ENCODE data around the gene BACH2. TPM values are rescaled to one million over a fixed set of nuclear protein-coding genes. Genes with fewer than 3 reads are reported as not detected.
A peak's percentile ranks its signal among the peaks of the same experiment; 100 is the strongest.

The BACH2 gene
- total RNA-seq, 4 donors from 2014 or later = 8.5 to 20.0 (median 13.3) TPM

- Histone ChIP-seq H3K36me3 (no peaks in the 10 kb centered on the region), H3K27me3 (no peaks in the 10 kb centered on the region), H3K9me3 (no peaks in the 10 kb centered on the region), H3K4me3 (peak overlapping the region; percentile 7), H3K4me1 (peaks cover 37% of the 10 kb centered on the region), H3K27ac (peak overlapping the region; percentile 27)
- 47% methylated on average over 8 of the region's 8 CpGs for WGBS
- TF ChIP-seq CTCF (IDR thresholded peaks at IDR 0.05) = no peak
- no peak for TF ChIP-seq POLR2A (IDR thresholded peaks at IDR 0.05)
- no peak for TF ChIP-seq EP300 (IDR thresholded peaks at IDR 0.05)
- no peak for TF ChIP-seq POLR2AphosphoS5 (IDR thresholded peaks at IDR 0.05)
- no peak for DNase-seq (ENCODE audit: low spot score in 2 of 2)
Observed at GRCh38 chr6:90186637-90187371, 109.8 kb downstream of the BACH2 start.

DNA sequence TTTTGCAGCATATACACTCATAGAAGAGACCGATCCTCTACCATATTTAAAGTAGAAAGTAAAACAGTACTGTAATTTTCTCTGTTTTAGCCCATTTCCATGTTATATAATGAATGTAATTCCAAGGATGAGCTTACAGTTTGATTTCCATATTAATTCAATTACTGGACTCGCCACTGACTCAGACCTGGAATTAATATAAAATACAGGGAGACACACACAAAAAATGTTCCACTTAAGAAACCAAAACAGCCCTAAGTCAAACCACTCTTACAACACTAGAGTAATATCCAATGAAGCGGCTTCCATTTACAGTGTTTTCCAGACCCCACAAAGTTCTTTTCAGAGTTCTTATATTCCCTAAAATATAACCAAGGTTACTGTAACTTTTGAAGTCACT, 110.6 kb downstream of the BACH2 start:
- Histone ChIP-seq H3K36me3 (no peaks in the 10 kb centered on the region), H3K4me3 (no peak overlapping the region), H3K4me1 (peaks cover 37% of the 10 kb centered on the region), H3K9me3 (no peaks in the 10 kb centered on the region), H3K27ac (no peak overlapping the region), H3K27me3 (no peaks in the 10 kb centered on the region)
- WGBS = 88% methylated on average over 3 of the region's 3 CpGs
- TF ChIP-seq EP300 (IDR thresholded peaks at IDR 0.05) (no peak), CTCF (IDR thresholded peaks at IDR 0.05) (no peak), POLR2AphosphoS5 (IDR thresholded peaks at IDR 0.05) (no peak), POLR2A (IDR thresholded peaks at IDR 0.05) (no peak)
- DNase-seq (ENCODE audit: low spot score in 2 of 2) = no peak

DNA sequence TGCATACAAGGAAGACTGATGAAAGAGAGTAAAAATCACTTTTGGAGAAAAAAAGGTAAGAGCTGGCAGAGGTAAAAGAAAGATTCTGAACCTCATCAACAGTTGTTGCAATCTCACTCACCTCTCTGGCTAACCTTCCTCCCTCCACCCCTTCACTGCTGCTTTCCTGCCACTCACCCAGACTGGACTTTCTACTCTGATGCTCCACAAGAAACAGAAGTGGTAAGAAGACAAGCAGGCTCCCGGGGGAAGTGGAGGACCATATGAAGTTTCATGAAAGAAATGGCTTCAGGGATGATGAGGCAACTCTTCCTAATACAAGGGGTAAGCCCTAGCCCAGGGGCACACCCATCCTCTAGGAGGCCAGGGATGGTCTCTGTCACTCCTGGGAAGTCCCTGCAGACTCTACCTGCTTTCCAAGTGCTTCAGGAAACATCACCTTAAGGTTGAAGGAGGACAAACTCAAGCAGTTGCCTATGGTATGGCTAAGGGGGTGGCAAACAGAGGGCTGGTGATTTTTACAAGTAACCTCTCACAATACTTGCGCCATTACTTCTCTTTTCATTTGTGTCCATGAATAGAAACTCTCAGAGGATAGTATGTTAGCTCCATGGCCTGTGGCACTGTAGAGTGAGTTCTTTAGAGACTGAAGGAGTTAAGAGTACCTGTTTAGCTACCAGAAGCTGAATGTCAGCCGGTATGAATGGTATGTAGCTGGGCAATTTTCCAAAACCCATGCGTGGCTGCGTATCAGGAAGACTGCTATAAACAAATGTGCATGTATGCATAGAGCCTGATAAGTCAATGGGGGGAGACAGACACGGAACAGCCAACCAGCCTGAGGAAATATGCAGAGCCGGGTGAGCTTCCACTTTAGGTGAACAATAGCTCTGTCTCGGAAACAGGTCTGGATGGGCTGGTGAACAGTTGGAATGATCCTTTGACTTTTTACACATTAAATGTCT, 112.0 kb downstream of the BACH2 start:
- TF ChIP-seq POLR2AphosphoS5 (IDR thresholded peaks at IDR 0.05) (no peak), POLR2A (IDR thresholded peaks at IDR 0.05) (no peak), EP300 (IDR thresholded peaks at IDR 0.05) (no peak), CTCF (IDR thresholded peaks at IDR 0.05) (no peak)
- Histone ChIP-seq H3K27ac (no peak overlapping the region), H3K4me1 (peaks cover 37% of the 10 kb centered on the region), H3K36me3 (no peaks in the 10 kb centered on the region), H3K27me3 (no peaks in the 10 kb centered on the region), H3K9me3 (no peaks in the 10 kb centered on the region), H3K4me3 (no peak overlapping the region)
- 45% methylated on average over 8 of the region's 8 CpGs for WGBS
- no peak for DNase-seq (ENCODE audit: low spot score in 2 of 2)

DNA sequence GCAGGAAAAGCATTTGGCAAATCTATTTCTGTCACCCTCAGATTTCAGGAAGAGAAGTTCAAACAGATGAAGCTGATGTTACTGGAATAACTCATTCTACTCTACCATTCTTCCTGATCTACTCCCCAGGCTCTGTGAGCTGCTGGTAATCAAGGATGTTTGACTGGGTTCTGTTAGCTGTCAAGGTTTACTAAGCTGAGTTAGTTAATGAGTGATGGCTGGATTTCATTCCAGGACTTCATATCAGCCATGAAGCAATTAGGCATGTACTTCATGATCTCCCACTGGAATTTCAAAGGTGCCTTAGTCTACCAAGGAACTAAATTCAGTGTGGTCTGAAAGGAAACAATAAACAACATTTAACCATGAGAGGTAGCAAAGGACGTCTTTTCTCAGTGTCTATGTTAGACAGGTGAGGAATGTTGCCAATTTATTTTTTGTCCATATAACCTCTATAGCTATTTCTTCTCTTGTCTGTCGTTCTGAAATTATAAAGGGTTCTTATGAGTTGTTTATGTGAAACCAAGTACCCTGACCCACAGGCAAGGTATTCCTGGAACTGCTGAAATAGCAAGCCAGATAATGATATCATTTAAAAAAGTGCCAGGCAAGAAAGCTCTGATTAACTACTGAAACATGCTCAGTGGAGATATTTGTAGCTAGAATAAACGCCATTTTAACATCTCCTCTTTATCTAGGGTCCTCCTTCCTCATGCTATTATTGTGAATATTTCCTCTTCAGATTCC, 112.9 kb downstream of the BACH2 start:
- TF ChIP-seq POLR2A (IDR thresholded peaks at IDR 0.05) = no peak
- no peak for TF ChIP-seq CTCF (IDR thresholded peaks at IDR 0.05)
- no peak for TF ChIP-seq EP300 (IDR thresholded peaks at IDR 0.05)
- no peak for TF ChIP-seq POLR2AphosphoS5 (IDR thresholded peaks at IDR 0.05)
- H3K27me3 ChIP-seq = no peaks in the 10 kb centered on the region
- H3K9me3 ChIP-seq = no peaks in the 10 kb centered on the region
- H3K27ac ChIP-seq = no peak overlapping the region
- DNase-seq (ENCODE audit: low spot score in 2 of 2) = no peak
- no peaks in the 10 kb centered on the region for H3K36me3 ChIP-seq
- WGBS = 45% methylated on average over 3 of the region's 3 CpGs
- peaks cover 37% of the 10 kb centered on the region for H3K4me1 ChIP-seq
- H3K4me3 ChIP-seq = no peak overlapping the region
